Amniotic epithelial cell (primary cell): ENCODE measurements around the gene DNAJB13.
"Not testable (repeated sequence)": the region's sequence is repeated elsewhere in the genome, so short reads cannot be mapped to it uniquely, and the experiment has no call there.

ENCODE experiments used
- DNase-seq: peaks from one replicate; pipeline ENCODE4 v3.0.0-alpha.2; 2010; ENCODE audit warnings: low read depth

DNAJB13 gene

GRCh38 chr11:73977856-73978519 is 27.2 kb downstream of the DNAJB13 start:
- DNase-seq, result no peak

- peak; percentile 42 for DNase-seq
These were observed 27.8 kb downstream of the DNAJB13 start for GRCh38 chr11:73978576-73979086.

GRCh38 chr11:73980001-73980961 is 29.5 kb downstream of the DNAJB13 start:
- peak; percentile 19 for DNase-seq

GRCh38 chr11:73981051-73981805 is 30.4 kb downstream of the DNAJB13 start:
- no peak for DNase-seq

- DNase-seq, result peak; percentile 70
These were observed 31.8 kb downstream of the DNAJB13 start, which contains the start of gene UCP2 for GRCh38 chr11:73982595-73982989. TSS of gene UCP2 (minus strand) at chr11:73982843. CDS start at chr11:73978378, 4,465 bp downstream.

- peak; percentile 83 for DNase-seq
These were observed 32.3 kb downstream of the DNAJB13 start for GRCh38 chr11:73982990-73983740.

GRCh38 chr11:73983741-73984538 is 33.1 kb downstream of the DNAJB13 start:
- DNase-seq, result no peak

- not testable (repeated sequence) for DNase-seq
These were observed 34.8 kb downstream of the DNAJB13 start for GRCh38 chr11:73985661-73986060.

GRCh38 chr11:73988227-73988626 is 37.4 kb downstream of the DNAJB13 start:
- no peak for DNase-seq

GRCh38 chr11:73989156-73989555 is 38.3 kb downstream of the DNAJB13 start:
- DNase-seq, result no peak

GRCh38 chr11:73990730-73991129 is 39.9 kb downstream of the DNAJB13 start:
- DNase-seq, result no peak

- no peak for DNase-seq
These were observed 40.7 kb downstream of the DNAJB13 start for GRCh38 chr11:73991471-73992006.

- DNase-seq, result no peak
These were observed 44.4 kb downstream of the DNAJB13 start for GRCh38 chr11:73995247-73995646.

- no peak for DNase-seq
These were observed 44.9 kb downstream of the DNAJB13 start for GRCh38 chr11:73995731-73996130.

- no peak for DNase-seq
These were observed 45.4 kb downstream of the DNAJB13 start for GRCh38 chr11:73996161-73996747.

- DNase-seq, result no peak
These were observed 46.4 kb downstream of the DNAJB13 start for GRCh38 chr11:73997120-73997770.

GRCh38 chr11:73998846-73999575 is 48.2 kb downstream of the DNAJB13 start:
- DNase-seq, result no peak

GRCh38 chr11:73999581-74000306 is 48.9 kb downstream of the DNAJB13 start:
- no peak for DNase-seq
